NB4 (cell line): ENCODE measurements around the gene MSN.

Experiments
- CTCF ChIP-seq: IDR thresholded peaks from one replicate; pipeline ENCODE4 v1.5.1; 2012; ENCODE audit warnings: low read depth, low read length
- MAX ChIP-seq: IDR thresholded peaks from 2 replicates; pipeline ENCODE4 v1.6.1; 2011; ENCODE audit warnings: low read depth, low read length
- POLR2A ChIP-seq: IDR thresholded peaks from 2 replicates; pipeline ENCODE4 v1.6.1; 2011; ENCODE audit warnings: mild to moderate bottlenecking; ENCODE audit not compliant: insufficient read length; ENCODE audit errors: extremely low read depth

DNA sequence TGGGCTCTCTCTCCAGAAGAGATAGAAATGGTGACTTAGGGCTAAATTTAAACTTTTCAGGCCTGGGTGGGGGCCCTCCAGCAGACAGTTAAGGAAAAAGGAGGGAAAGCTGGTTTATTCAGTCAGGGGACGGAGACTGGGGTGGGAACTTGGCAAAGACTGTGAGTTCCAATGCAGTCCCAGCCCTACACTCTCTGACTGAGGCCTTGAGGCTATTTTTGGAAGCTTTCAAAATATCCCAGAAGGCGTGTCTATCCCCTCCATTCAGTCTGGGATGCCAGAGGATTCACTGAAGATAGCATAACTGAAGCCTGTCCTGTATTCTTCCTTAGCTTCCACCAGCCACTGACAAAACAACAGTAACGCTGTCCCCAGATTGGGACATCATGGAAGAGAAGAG is 32.1 kb upstream of the MSN start:
- no peak for TF ChIP-seq CTCF
- TF ChIP-seq MAX, result no peak
- no peak for TF ChIP-seq POLR2A
